Posterior cingulate gyrus (tissue), 11 donors: Measurements from ENCODE around the gene CIDEB.

Source experiments
- DNase-seq, 10 donors: peaks; one replicate each; pipeline versions ENCODE4 v3.0.0 to v3.0.0-alpha.2; 2020 to 2021; ENCODE audit warnings: mixed read lengths in 3 of 10
- intact Hi-C: fragments of 100-400 bp; cut with DNase I; formaldehyde crosslinking; loops from one replicate; pipeline ENCODE4 v1.15.1; 2023

The CIDEB gene

DNA sequence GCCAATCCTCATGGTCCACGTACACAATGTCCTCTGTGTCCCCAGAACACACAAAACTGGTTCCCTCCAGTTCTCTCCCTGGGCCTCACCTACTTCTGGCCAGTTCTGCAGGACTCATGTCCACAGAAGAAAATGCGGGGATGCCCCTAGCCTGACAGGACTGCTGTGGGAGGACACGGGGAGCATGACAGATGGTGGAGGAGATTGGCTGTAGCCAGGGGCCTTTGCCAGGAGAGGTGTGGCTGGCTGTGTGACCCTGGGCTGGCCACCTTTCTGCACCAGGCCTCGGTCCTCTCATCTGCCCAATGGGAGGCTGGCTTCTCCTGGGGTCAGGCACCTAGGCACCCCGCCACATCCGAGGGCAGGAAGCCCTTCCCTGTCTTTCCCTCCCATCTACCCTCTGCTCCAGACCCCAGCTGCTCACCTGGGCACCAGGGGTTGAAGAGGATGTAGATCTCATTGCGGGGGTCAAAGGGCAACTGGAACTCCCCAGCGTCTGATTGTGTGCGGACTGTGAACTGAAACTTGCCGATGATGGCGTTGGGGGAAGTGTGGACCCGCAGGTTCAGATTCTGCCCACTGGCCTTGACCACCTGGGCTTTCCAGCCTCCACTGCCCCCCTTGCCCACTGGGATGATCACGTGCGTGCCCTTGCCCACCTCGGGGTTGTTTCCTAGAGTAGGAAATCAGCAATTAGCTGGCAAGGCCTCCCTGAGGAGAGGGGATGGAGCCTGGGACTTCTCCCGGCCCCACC lies 47.6 kb downstream of the CIDEB start:
- peak in 3 of 10 donors; percentile 29 to 74 (median 40) for DNase-seq
- intact Hi-C loops, result no loop called here

DNA sequence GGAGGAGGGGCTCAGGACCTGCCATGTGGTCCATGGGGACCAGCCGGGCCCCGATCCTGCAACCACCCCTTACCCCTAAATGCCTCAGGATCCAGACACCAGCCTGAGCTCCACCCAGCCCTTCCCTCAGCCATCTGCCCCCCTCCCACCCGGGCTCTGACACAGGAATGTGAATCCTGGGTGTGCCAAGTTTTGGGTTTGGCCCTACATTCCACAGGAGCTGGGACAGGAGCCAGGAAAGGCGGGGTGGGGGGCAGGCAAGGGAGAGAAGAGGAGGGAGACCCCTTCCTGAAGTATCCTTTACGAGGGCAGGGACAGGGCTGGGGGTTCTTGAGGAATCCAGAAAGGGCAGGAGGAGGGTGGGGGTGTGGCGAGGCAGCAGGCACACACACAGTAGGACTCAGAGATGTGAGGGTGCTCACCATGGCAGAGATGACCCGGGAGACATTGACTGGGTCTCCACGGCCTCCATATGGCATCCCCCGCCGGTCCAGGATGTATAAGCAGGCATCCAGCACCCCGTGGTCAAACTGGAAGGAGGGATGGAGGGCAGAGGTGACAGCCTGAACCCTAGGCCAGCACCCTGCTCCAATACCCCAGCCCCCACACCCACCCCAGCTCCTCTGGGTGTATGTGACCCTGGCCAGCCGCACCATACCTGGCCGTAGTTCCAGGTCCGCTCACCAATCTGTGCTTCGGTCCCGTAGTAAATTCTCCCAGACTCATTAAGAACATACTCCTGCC lies 48.3 kb downstream of the CIDEB start:
- intact Hi-C loops, result no loop called here
- peak in 3 of 10 donors; percentile 33 to 68 (median 48) for DNase-seq

DNA sequence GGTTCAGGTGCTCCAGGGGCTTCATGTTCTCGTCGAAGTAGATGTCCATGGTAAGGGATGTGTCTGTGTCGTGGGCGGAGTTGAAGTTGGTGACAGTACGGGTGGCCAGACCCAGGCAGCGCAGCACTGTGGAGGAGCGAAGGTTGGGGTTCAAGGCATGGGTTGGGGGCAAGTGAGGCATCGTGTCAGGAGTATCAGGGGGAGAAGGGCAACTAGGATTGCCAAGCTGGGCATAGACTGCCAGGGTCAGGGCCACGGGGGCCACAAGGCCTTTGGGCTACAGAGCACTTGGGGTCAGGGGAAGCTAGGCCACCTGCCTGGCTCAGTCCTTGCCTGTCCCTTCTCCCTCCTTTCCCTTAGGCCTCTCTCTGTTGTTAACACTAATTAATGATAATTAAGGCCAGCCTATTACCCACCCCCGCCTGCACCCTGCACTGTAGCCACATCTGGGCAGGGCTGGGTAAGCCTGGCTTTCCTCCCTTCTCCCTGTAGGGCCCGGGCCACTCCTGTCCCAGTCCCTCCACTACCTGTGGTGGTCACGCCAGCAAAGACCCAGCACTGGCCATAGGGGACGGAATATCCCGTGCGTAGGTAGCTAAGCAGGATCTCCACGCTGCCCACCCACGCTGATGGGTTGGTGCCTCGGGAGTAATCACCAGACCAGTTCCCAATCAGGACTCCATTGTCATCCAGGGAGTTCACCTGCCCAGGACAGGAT lies 49.1 kb downstream of the CIDEB start:
- DNase-seq, result peak in 3 of 10 donors; percentile 28 to 64 (median 39)
- intact Hi-C loops, result no loop called here

DNA sequence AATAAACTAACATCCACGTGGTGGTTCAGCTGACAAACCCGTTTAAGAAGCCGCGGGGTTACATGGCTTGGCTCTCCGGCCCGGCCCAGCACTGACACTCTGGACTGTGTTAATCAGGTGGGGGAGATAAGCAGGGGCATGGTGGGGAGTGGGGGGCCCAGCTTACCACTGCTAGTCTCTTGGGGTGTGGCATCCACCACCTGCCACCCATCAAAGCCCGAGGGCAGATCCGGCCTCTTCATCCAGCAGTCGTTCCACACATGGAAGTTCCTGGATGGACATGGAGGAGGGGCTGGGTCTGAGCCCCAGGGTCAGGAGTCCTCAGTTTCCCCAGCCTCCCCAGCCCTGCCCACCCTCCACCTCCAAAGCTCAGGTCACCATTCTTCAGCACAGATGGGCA lies 49.7 kb downstream of the CIDEB start:
- peak in 3 of 10 donors; percentile 23 to 63 (median 57) for DNase-seq
- intact Hi-C loops, result no loop called here

DNA sequence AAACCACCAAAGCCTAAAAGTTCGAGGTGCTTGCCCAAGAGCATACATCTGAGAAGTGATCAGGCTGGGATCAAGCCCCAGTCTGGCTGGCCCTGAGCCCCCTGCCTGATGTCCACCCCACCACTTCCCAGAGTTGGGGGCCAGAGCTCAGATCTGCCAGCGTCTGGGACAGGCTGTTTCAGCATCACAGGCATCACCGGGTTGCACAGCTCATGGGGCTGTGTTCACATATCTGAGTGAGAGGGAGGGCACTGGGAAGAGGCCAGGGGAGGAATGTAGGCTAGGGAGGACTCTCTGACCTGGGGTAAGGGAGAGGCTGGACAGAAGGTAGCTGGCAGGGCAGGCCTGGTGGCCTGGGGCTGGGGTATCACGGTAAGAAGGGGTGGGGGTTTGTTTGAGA lies 50.8 kb downstream of the CIDEB start:
- intact Hi-C loops, result no loop called here
- DNase-seq, result peak in 2 of 10 donors; percentile 37 to 62

DNA sequence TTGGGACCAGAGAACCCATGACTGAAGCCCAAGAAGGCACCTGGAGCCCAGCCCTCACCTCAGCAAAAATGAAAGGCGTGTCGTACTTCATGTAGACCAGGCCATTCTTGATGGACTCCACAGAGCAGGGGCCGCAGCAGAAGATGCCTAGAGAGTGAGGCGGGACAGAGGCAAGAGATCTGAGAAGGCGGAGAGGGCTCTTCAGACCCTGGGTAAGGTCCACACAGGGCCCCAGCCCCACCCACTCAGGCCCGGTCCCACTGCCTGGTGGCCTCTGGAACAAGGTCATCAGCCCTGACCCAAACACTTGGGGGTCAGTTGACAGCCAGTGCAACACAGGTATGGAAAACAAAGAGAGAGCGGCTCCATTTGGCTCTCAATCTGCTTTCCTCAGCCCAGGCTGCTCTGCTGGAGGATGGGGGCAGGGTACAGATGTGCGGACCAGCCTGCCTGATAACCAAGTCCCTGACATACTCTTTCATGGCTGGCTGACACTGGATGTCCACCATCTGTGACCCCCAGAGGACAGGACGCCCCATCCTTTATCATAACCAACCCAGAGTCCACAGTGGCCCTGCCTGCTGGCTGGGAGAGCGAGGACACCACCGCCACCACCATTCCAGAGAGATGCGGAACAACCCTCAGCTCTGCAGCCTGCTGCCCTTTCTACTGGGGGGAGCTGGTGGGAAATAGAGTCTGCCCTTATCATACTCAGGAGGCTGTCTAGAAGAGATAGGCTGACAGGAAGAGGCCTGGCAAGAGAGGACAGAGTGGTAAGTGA lies 51.7 kb downstream of the CIDEB start:
- intact Hi-C loops, result no loop called here
- DNase-seq, result peak in 3 of 10 donors; percentile 47 to 62 (median 58)

DNA sequence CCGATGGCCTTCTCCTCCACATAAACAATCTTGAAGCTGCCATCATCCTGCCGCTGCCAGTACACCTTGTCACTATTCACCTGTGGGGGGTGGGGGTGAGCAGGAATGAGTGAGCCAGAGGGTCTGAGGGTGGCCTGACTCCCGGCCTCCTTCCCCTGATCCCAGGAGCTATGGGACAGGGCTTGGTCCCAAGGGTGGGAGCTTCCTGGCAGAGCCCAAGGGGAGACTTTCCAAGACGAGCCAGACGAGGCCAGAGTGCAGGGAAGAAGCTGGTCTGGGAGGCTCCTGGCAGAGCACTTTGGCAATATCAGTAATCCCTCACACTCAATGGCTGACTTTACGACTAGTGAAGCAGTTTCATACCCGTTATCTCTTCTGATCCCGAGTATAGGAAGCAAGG lies 52.3 kb downstream of the CIDEB start:
- DNase-seq, result peak in 2 of 10 donors; percentile 23 to 34
- intact Hi-C loops, result no loop called here
